H9 (cell line): ENCODE measurements around the gene KDM5B. TPM values are rescaled to one million over a fixed set of nuclear protein-coding genes. Genes with fewer than 3 reads are reported as not detected.

Source experiments
- DNase-seq: peaks from one replicate; pipeline ENCODE4 v3.0.0-alpha.2; 2017
- H2AFZ ChIP-seq: one replicate; pipeline ENCODE4 v1.6.1; 2013; ENCODE audit warnings: mild to moderate bottlenecking, low read length, control low read depth, moderate library complexity
- H2AK5ac ChIP-seq: 2 replicates; pipeline ENCODE4 v1.6.1; 2013; ENCODE audit warnings: low read length, control low read depth, mixed read lengths; ENCODE audit not compliant: insufficient read length
- H2BK120ac ChIP-seq: one replicate; pipeline ENCODE4 v1.6.1; 2013; ENCODE audit warnings: low read depth, mild to moderate bottlenecking, low read length, control low read depth, inconsistent platforms; ENCODE audit not compliant: poor library complexity, severe bottlenecking
- H2BK12ac ChIP-seq: 2 replicates; pipeline ENCODE4 v1.6.1; 2013; ENCODE audit warnings: low read length, control low read depth, mixed read lengths, low read depth; ENCODE audit not compliant: insufficient read length
- H2BK15ac ChIP-seq: 2 replicates; pipeline ENCODE4 v1.6.1; 2013; ENCODE audit warnings: low read depth, low read length, control low read depth
- H2BK20ac ChIP-seq: one replicate; pipeline ENCODE4 v1.6.1; 2013; ENCODE audit warnings: low read depth, mild to moderate bottlenecking, low read length, control low read depth, inconsistent platforms; ENCODE audit not compliant: poor library complexity, severe bottlenecking
- H2BK5ac ChIP-seq: 2 replicates; pipeline ENCODE4 v1.6.1; 2013; ENCODE audit warnings: low read length, control low read depth, mixed read lengths; ENCODE audit not compliant: insufficient read length
- H3K14ac ChIP-seq: 2 replicates; pipeline ENCODE4 v1.6.1; 2013; ENCODE audit warnings: low read length, control low read depth; ENCODE audit not compliant: insufficient read depth
- H3K18ac ChIP-seq: 2 replicates; pipeline ENCODE4 v1.6.1; 2013; ENCODE audit warnings: low read depth, mild to moderate bottlenecking, mixed read lengths, low read length, control low read depth; ENCODE audit not compliant: insufficient read length
- H3K23ac ChIP-seq: 2 replicates; pipeline ENCODE4 v1.6.1; 2013; ENCODE audit warnings: low read length, control low read depth, mixed read lengths, low read depth; ENCODE audit not compliant: insufficient read length
- H3K23me2 ChIP-seq: 2 replicates; pipeline ENCODE4 v1.6.1; 2013; ENCODE audit warnings: low read depth, mild to moderate bottlenecking, mixed read lengths, low read length, control low read depth; ENCODE audit not compliant: insufficient read length, poor library complexity, severe bottlenecking
- H3K27ac ChIP-seq: 2 replicates; pipeline ENCODE4 v1.5.1; 2013; ENCODE audit warnings: low read length, control low read depth, mixed read lengths, low read depth; ENCODE audit not compliant: insufficient read length
- H3K27me3 ChIP-seq: 2 replicates; pipeline ENCODE4 v1.6.1; 2013; ENCODE audit warnings: low read length, control low read depth, inconsistent platforms; ENCODE audit not compliant: insufficient read depth
- H3K4ac ChIP-seq: 2 replicates; pipeline ENCODE4 v1.6.1; 2013; ENCODE audit warnings: low read depth, mild to moderate bottlenecking, control low read depth, inconsistent platforms, low read length, moderate library complexity
- H3K4me1 ChIP-seq: 2 replicates; pipeline ENCODE4 v1.6.1; 2013; ENCODE audit warnings: low read length, control low read depth, inconsistent platforms; ENCODE audit not compliant: insufficient read depth
- H3K4me2 ChIP-seq: 2 replicates; pipeline ENCODE4 v1.6.1; 2013; ENCODE audit warnings: low read length, control low read depth, mixed read lengths; ENCODE audit not compliant: insufficient read length, insufficient read depth
- H3K56ac ChIP-seq: 2 replicates; pipeline ENCODE4 v1.6.1; 2013; ENCODE audit warnings: low read depth, mild to moderate bottlenecking, mixed read lengths, low read length, control low read depth; ENCODE audit not compliant: insufficient read length
- H3K79me1 ChIP-seq: 2 replicates; pipeline ENCODE4 v1.6.1; 2013; ENCODE audit warnings: low read depth, mild to moderate bottlenecking, moderate library complexity, low read length, control low read depth, inconsistent platforms; ENCODE audit not compliant: insufficient read depth, poor library complexity, severe bottlenecking
- H3K79me2 ChIP-seq: 2 replicates; pipeline ENCODE4 v1.6.1; 2013; ENCODE audit warnings: low read length, control low read depth, inconsistent platforms; ENCODE audit not compliant: insufficient read depth
- H3K9ac ChIP-seq: 2 replicates; pipeline ENCODE4 v1.6.1; 2013; ENCODE audit warnings: low read length, control low read depth, mixed read lengths; ENCODE audit not compliant: insufficient read length; ENCODE audit errors: extremely low read depth
- H3K9me3 ChIP-seq: one replicate; pipeline ENCODE4 v1.6.1; 2013; ENCODE audit warnings: low read depth, low read length, inconsistent platforms; ENCODE audit not compliant: control insufficient read depth
- H3T11ph ChIP-seq: one replicate; pipeline ENCODE4 v1.6.1; 2013; ENCODE audit warnings: mild to moderate bottlenecking, low read length, control low read depth, inconsistent platforms
- H4K20me1 ChIP-seq: one replicate; pipeline ENCODE4 v1.6.1; 2013; ENCODE audit not compliant: control insufficient read depth, insufficient read length, insufficient read depth
- H4K5ac ChIP-seq: 2 replicates; pipeline ENCODE4 v1.6.1; 2013; ENCODE audit warnings: low read depth, mild to moderate bottlenecking, mixed read lengths, low read length, control low read depth; ENCODE audit not compliant: insufficient read length
- H4K8ac ChIP-seq: replicated peaks from 2 replicates; pipeline ENCODE4 v1.6.1; 2013; ENCODE audit warnings: low read length, control low read depth, mixed read lengths, low read depth; ENCODE audit not compliant: insufficient read length
- H4K91ac ChIP-seq: 2 replicates; pipeline ENCODE4 v1.6.1; 2013; ENCODE audit warnings: low read depth, mild to moderate bottlenecking, moderate library complexity, mixed read lengths, low read length, control low read depth; ENCODE audit not compliant: insufficient read length
- H3K27ac Mint-ChIP-seq, 3 experiments: 2 replicates in 2 of 3; 3 replicates in 1 of 3; pipeline ENCODE4 v1.8.0; 2020 to 2021; ENCODE audit warnings: mixed read lengths in 3 of 3, mild to moderate bottlenecking in 1 of 3, moderate library complexity in 1 of 3
- H3K27me3 Mint-ChIP-seq: 2 replicates; pipeline ENCODE4 v1.8.0; 2021; ENCODE audit warnings: low read depth, mild to moderate bottlenecking, moderate library complexity, mixed read lengths
- H3K36me3 Mint-ChIP-seq, 3 experiments: 2 replicates in 2 of 3; 3 replicates in 1 of 3; pipeline ENCODE4 v1.8.0; 2020 to 2021; ENCODE audit warnings: low read depth in 3 of 3, mixed read lengths in 3 of 3; ENCODE audit not compliant: insufficient read depth in 1 of 3
- H3K4me1 Mint-ChIP-seq, 2 experiments: 2 replicates each; pipeline ENCODE4 v1.8.0; 2020; ENCODE audit warnings: mixed read lengths in 2 of 2
- H3K4me3 Mint-ChIP-seq, 2 experiments: 2 replicates in 1 of 2; 3 replicates in 1 of 2; pipeline ENCODE4 v1.8.0; 2020 to 2021; ENCODE audit warnings: mild to moderate bottlenecking in 2 of 2, mixed read lengths in 2 of 2, moderate library complexity in 1 of 2
- H3K9me3 Mint-ChIP-seq, 2 experiments: 2 replicates in 1 of 2; 3 replicates in 1 of 2; pipeline ENCODE4 v1.8.0; 2020; ENCODE audit warnings: mild to moderate bottlenecking in 2 of 2, mixed read lengths in 2 of 2, moderate library complexity in 1 of 2
- WGBS: extraction: QIAGEN DNeasy Blood & Tissue Kit; methylation state at CpG from one replicate; pipeline ENCODE4 v1.1.7; 2013; ENCODE audit warnings: missing lambda C conversion rate, low lambda C conversion rate, mixed read lengths; ENCODE audit not compliant: insufficient read length; ENCODE audit errors: extremely low coverage; 5-methylcytosine and 5-hydroxymethylcytosine counted together
- total RNA-seq: library from RNA; stranded (reverse); gene quantifications from 2 replicates; pipeline ENCODE4 v1.2.1, GENCODE V29; 2021
- TF ChIP-seq, protein P1 (sequence below): fragments of 200-600 bp; sonication (generic); conservative IDR thresholded peaks from 3 replicates; pipeline ENCODE4 v1.8.0; 2021; ENCODE audit warnings: antibody characterized with exemption, mild to moderate bottlenecking

The KDM5B gene
- total RNA-seq, 1 experiment from 2014 or later: 210 TPM

DNA sequence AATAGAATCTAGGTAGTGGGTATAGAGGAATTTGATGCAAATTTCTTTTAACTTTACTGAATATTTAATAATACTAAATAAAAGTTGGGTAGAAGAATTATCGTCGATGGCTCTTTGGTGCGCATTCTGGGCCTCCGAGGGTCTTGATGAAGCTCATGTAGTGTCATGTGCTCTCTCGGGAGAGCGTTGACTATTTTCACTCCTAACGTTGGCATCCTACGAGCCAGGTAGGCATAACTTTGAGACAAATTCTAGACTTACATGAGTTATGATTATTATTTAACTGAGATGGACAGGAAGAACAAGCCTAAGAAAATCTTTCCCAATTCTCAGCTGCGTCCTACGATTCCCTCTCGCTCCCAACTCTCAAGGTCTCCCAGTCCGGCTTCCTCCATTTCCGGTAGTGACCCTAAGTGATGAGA lies 2.0 kb upstream of the KDM5B start:
- H3K23me2 ChIP-seq: peaks cover 29% of the 10 kb centered on the region
- H2AFZ ChIP-seq: no peak overlapping the region
- H4K20me1 ChIP-seq: no peaks in the 10 kb centered on the region
- no peak overlapping the region for H3T11ph ChIP-seq
- Mint-ChIP-seq H3K27ac (peak overlapping the region; percentile 89 to 93 (median 91); a peak in 5 of 7 replicates), H3K4me3 (peak overlapping the region; percentile 85 to 87), H3K9me3 (peaks cover 0 to 2% of the 10 kb centered on the region in 2 experiments; a peak in 1 of 5 replicates), H3K27me3 (peaks cover 9% of the 10 kb centered on the region), H3K36me3 (peaks cover 5 to 7% (median 6%) of the 10 kb centered on the region in 3 experiments; a peak in 4 of 7 replicates), H3K4me1 (peaks cover 53% of the 10 kb centered on the region in 2 experiments)
- no peak for DNase-seq
- H3K4me2 ChIP-seq: peak overlapping the region; percentile 81
- peaks cover 23% of the 10 kb centered on the region for H3K4me1 ChIP-seq
- H2BK120ac ChIP-seq: no peak overlapping the region
- H3K79me2 ChIP-seq: peaks cover 25% of the 10 kb centered on the region; the same call in 1 of the 2 replicates
- no peak overlapping the region for H2BK15ac ChIP-seq
- H4K5ac ChIP-seq: no peak overlapping the region
- peaks cover 3% of the 10 kb centered on the region; the same call in 1 of the 2 replicates for H3K27me3 ChIP-seq
- H3K27ac ChIP-seq: peak overlapping the region; percentile 75
- no peak overlapping the region for H2BK5ac ChIP-seq
- H3K23ac ChIP-seq: no peak overlapping the region
- no peak overlapping the region for H2AK5ac ChIP-seq
- no peak overlapping the region for H4K8ac ChIP-seq
- no peak overlapping the region for H2BK12ac ChIP-seq
- no peak overlapping the region for H3K56ac ChIP-seq
- H3K18ac ChIP-seq: no peak overlapping the region
- H3K9ac ChIP-seq: peak overlapping the region; percentile 64
- no peaks in the 10 kb centered on the region for H3K9me3 ChIP-seq
- H3K14ac ChIP-seq: no peak overlapping the region
- no peak overlapping the region for H4K91ac ChIP-seq
- H2BK20ac ChIP-seq: no peak overlapping the region
- no CpG with 5 or more reads among the region's 13 CpGs for WGBS
- no peaks in the 10 kb centered on the region for H3K79me1 ChIP-seq
- TF ChIP-seq, protein P1, sequence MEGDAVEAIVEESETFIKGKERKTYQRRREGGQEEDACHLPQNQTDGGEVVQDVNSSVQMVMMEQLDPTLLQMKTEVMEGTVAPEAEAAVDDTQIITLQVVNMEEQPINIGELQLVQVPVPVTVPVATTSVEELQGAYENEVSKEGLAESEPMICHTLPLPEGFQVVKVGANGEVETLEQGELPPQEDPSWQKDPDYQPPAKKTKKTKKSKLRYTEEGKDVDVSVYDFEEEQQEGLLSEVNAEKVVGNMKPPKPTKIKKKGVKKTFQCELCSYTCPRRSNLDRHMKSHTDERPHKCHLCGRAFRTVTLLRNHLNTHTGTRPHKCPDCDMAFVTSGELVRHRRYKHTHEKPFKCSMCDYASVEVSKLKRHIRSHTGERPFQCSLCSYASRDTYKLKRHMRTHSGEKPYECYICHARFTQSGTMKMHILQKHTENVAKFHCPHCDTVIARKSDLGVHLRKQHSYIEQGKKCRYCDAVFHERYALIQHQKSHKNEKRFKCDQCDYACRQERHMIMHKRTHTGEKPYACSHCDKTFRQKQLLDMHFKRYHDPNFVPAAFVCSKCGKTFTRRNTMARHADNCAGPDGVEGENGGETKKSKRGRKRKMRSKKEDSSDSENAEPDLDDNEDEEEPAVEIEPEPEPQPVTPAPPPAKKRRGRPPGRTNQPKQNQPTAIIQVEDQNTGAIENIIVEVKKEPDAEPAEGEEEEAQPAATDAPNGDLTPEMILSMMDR: no peak
- no peak overlapping the region for H3K4ac ChIP-seq
